Gastrocnemius medialis (tissue), 4 donors: ENCODE results near the gene DDX5.

Experiments
- POLR2A ChIP-seq, 2 donors: fragments of 450-650 bp; IDR thresholded peaks; one replicate each; pipeline ENCODE4 v1.6.1; 2017; ENCODE audit warnings: antibody characterized with exemption in 2 of 2, mild to moderate bottlenecking in 2 of 2, moderate library complexity in 2 of 2
- TF ChIP-seq, protein P1 (sequence below), 5 experiments: fragments of 450-650 bp in 3 of 5; fragments of 200-600 bp in 2 of 5; sonication (generic) in 2 of 5; IDR thresholded peaks in 4 of 5; conservative IDR thresholded peaks in 1 of 5; 1 replicate in 4 of 5; 2 replicates in 1 of 5; pipeline ENCODE4 v1.5.1; 2016 to 2019; ENCODE audit warnings: antibody characterized with exemption in 5 of 5, mild to moderate bottlenecking in 3 of 5, moderate library complexity in 3 of 5

DNA sequence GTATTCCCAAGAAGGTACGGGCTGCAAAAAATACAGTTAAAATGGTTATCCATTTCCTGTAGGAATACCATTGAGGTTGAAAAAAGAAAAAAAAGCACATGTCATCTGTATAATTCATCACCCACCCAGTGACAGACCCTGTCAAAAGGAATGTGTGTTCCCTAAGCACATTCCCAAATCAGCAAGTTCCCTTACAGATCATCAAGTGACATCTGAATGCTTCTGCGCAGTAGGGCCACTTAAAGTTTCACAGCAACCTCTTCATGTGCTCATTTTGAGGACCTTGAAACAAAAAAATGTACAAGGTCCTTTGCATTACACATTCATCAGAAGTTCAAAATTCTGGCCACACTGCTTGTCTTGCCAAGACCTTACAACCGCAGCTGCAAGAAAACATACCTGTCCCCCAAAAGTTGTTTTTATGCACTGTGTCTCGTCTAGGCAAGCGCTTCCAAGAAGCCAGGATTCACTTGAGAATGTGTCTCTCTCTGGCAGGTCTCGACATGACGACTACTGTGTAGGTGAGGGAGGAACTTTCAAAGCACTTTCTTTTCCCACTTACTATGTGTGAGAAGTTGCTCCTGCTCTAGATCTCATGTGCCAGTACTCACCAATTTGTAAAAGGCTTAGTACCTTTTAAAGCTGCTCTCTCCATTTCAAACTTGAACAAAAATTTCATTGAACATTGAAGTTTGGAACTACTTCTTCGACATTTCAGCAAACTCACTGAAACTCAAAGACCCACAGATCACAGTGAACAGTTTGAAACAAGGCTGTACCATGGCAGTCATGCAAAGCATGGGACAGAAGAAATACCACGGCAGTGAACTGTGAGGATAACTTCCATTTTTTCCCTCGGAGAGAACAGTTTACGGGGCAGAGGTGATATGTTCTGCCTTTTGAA lies 5.0 kb downstream of the DDX5 start:
- no peak for TF ChIP-seq POLR2A (IDR thresholded peaks at IDR 0.05)
- TF ChIP-seq, protein P1, sequence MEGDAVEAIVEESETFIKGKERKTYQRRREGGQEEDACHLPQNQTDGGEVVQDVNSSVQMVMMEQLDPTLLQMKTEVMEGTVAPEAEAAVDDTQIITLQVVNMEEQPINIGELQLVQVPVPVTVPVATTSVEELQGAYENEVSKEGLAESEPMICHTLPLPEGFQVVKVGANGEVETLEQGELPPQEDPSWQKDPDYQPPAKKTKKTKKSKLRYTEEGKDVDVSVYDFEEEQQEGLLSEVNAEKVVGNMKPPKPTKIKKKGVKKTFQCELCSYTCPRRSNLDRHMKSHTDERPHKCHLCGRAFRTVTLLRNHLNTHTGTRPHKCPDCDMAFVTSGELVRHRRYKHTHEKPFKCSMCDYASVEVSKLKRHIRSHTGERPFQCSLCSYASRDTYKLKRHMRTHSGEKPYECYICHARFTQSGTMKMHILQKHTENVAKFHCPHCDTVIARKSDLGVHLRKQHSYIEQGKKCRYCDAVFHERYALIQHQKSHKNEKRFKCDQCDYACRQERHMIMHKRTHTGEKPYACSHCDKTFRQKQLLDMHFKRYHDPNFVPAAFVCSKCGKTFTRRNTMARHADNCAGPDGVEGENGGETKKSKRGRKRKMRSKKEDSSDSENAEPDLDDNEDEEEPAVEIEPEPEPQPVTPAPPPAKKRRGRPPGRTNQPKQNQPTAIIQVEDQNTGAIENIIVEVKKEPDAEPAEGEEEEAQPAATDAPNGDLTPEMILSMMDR (IDR thresholded peaks at IDR 0.05 in 4 of 5, conservative IDR thresholded peaks at IDR 0.05 in 1 of 5): no peak
